Pancreas (tissue), 10 donors: ENCODE data around the gene SPATA9. TPM values are rescaled to one million over a fixed set of nuclear protein-coding genes. Genes with fewer than 3 reads are reported as not detected.

Experiments used
- ATAC-seq, 4 donors: fragments of 200-7000 bp; cut with Tn5 transposase; one replicate each; pipeline versions ENCODE4 v1.8.0 to v1.9.1; 2020; ENCODE audit warnings: mild to moderate bottlenecking in 4 of 4, moderate library complexity in 4 of 4
- DNase-seq, 6 donors: peaks; one replicate each; pipeline ENCODE4 v3.0.0-alpha.2; 2020
- FAIRE-seq: peaks from 2 replicates; lab custom pipeline; 2012; peaks lifted over from hg19 to GRCh38; lab: Jason Lieb, UNC
- H3K27ac ChIP-seq, 4 donors: fragments of 200-600 bp; sonication (generic); 1 replicate in 3 of 4; 2 replicates in 1 of 4; pipeline versions ENCODE4 v1.5.0 to v1.8.0; 2020
- H3K27me3 ChIP-seq, 4 donors: fragments of 200-600 bp; one replicate each; pipeline ENCODE4 v1.8.0; 2021
- H3K36me3 ChIP-seq, 3 donors: fragments of 200-600 bp; sonication (generic) in 1 of 3; one replicate each; pipeline versions ENCODE4 v1.5.0 to v1.8.0; 2020 to 2021
- H3K4me1 ChIP-seq, 3 donors: fragments of 200-600 bp; one replicate each; pipeline ENCODE4 v1.8.0; 2021
- H3K4me3 ChIP-seq, 4 donors: fragments of 200-600 bp; sonication (generic) in 2 of 4; one replicate each; pipeline versions ENCODE4 v1.5.0 to v1.8.0; 2020 to 2021
- H3K9me3 ChIP-seq, 4 donors: fragments of 200-600 bp; one replicate each; pipeline ENCODE4 v1.8.0; 2021
- CTCF ChIP-seq, 4 donors: fragments of 200-600 bp; sonication (generic) in 3 of 4; IDR thresholded peaks; one replicate each; pipeline versions ENCODE4 v1.5.0 to v1.8.0; 2021; ENCODE audit warnings: antibody characterized with exemption in 4 of 4
- WGBS, 2 donors: extraction: QIAGEN DNeasy Blood & Tissue Kit; methylation state at CpG; one replicate each; pipeline ENCODE4 v1.1.7; 2013; 5-methylcytosine and 5-hydroxymethylcytosine counted together
- intact Hi-C, 3 donors: fragments of 100-400 bp; cut with DNase I; formaldehyde crosslinking; loops; one replicate each; pipeline versions ENCODE4 v1.11.1 to v1.14.2; 2022
- polyA plus RNA-seq, 2 donors: library from polyadenylated mRNA; stranded (reverse); fragments of 200-250 nt; gene quantifications; one replicate each; pipeline ENCODE4 v1.2.3, GENCODE V29; 2013
- total RNA-seq, 6 donors: library from RNA; stranded (reverse); fragmentation: NEBNext Ultra II Directional in 4 of 6; extraction: Animal tissue kit (Norgen Biotek cat#: 25700) in 4 of 6; gene quantifications; one replicate each; pipeline versions ENCODE4 v1.2.1 to v1.2.4, GENCODE V29; 2021 to 2023
- donor health status: healthy with polysubstance abuse.
- donor health status: DM: no; HTN: no; CAD: no; lungs with moderate emphysema.
- donor health status: DM: no; HTN: no; CAD: no.
- donor health status: control.
- donor health status: control.
- donor health status: Bipolar disorder and iron deficiency.
- donor health status: DM: yes; HTN: yes; CAD: no.
- donor health status: DM: no; HTN: no; CAD: no.
- donor health status: DM: no; HTN: no; CAD: no.
- donor health status: DM: yes; HTN: yes; CAD: no.

Gene SPATA9
- total and polyA plus RNA-seq, 8 donors: 0.12 to 1.3 (median 0.48) TPM

- no peak for TF ChIP-seq CTCF (IDR thresholded peaks at IDR 0.05)
- no peak for FAIRE-seq
- Histone ChIP-seq H3K4me3 (no peak overlapping the region), H3K9me3 (no peaks in the 10 kb centered on the region), H3K36me3 (no peaks in the 10 kb centered on the region), H3K4me1 (peaks cover 0 to 8% (median 7%) of the 10 kb centered on the region in 3 donors), H3K27ac (no peak overlapping the region), H3K27me3 (no peaks in the 10 kb centered on the region)
- ATAC-seq: no peak
- no peak for DNase-seq
- intact Hi-C loops: loop anchor here in 1 of 3 donors (5.0 to 10.0 kb wide), 2 partner anchors 75 to 187 kb away; partner anchors contain the start of gene RHOBTB3
- 79 to 91% methylated on average over 2 of the region's 2 CpGs for WGBS, 2 donors
Observed at GRCh38 chr5:95660060-95660459, 22.7 kb downstream of the SPATA9 start.

GRCh38 chr5:95655575-95655974, 27.2 kb downstream of the SPATA9 start:
- DNase-seq (no peak), ATAC-seq (no peak), FAIRE-seq (no peak)
- Histone ChIP-seq H3K9me3 (no peaks in the 10 kb centered on the region), H3K4me1 (peaks cover 0 to under 1% (median 0%) of the 10 kb centered on the region in 3 donors), H3K4me3 (no peak overlapping the region), H3K27me3 (no peaks in the 10 kb centered on the region), H3K27ac (no peak overlapping the region), H3K36me3 (no peaks in the 10 kb centered on the region)
- intact Hi-C loops: loop anchor here in 1 of 3 donors (10.0 kb wide), 1 partner anchor 119 kb away; no protein-coding TSS in a partner anchor
- no peak for TF ChIP-seq CTCF (IDR thresholded peaks at IDR 0.05)
- WGBS, 2 donors: 32 to 42% methylated on average over 1 of the region's 1 CpG

GRCh38 chr5:95654196-95654595, 28.6 kb downstream of the SPATA9 start:
- no peak overlapping the region for H3K27ac ChIP-seq
- intact Hi-C loops: loop anchor here in 1 of 3 donors (10.0 kb wide), 1 partner anchor 121 kb away; no protein-coding TSS in a partner anchor
- peaks cover 6 to 12% (median 10%) of the 10 kb centered on the region in 3 donors for H3K4me1 ChIP-seq
- no peaks in the 10 kb centered on the region for H3K9me3 ChIP-seq
- H3K36me3 ChIP-seq: no peaks in the 10 kb centered on the region
- DNase-seq (no peak), FAIRE-seq (no peak), ATAC-seq (no peak)
- 96 to 97% methylated on average over 3 of the region's 3 CpGs for WGBS, 2 donors
- no peak for TF ChIP-seq CTCF (IDR thresholded peaks at IDR 0.05)
- H3K4me3 ChIP-seq: no peak overlapping the region
- H3K27me3 ChIP-seq: no peaks in the 10 kb centered on the region

GRCh38 chr5:95652849-95653248, 29.9 kb downstream of the SPATA9 start:
- no peaks in the 10 kb centered on the region for H3K27me3 ChIP-seq
- no peak overlapping the region for H3K4me3 ChIP-seq
- H3K4me1 ChIP-seq: peaks cover 14 to 25% (median 23%) of the 10 kb centered on the region in 3 donors
- intact Hi-C loops: loop anchor here in 1 of 3 donors (10.0 kb wide), 1 partner anchor 122 kb away; no protein-coding TSS in a partner anchor
- ATAC-seq: no peak
- DNase-seq: no peak
- no peaks in the 10 kb centered on the region for H3K9me3 ChIP-seq
- no peaks in the 10 kb centered on the region for H3K36me3 ChIP-seq
- TF ChIP-seq CTCF (IDR thresholded peaks at IDR 0.05): no peak
- no peak for FAIRE-seq
- 59 to 68% methylated on average over 1 of the region's 1 CpG for WGBS, 2 donors
- H3K27ac ChIP-seq: no peak overlapping the region

GRCh38 chr5:95649842-95650620, 32.8 kb downstream of the SPATA9 start:
- H3K36me3 ChIP-seq: no peaks in the 10 kb centered on the region
- no peaks in the 10 kb centered on the region for H3K9me3 ChIP-seq
- H3K27ac ChIP-seq: no peak overlapping the region
- no peak for TF ChIP-seq CTCF (IDR thresholded peaks at IDR 0.05)
- intact Hi-C loops: loop anchor here in 2 of 3 donors (10.0 kb wide), 2 partner anchors 125 to 195 kb away; no protein-coding TSS in a partner anchor
- ATAC-seq (no peak), FAIRE-seq (no peak), DNase-seq (no peak)
- H3K27me3 ChIP-seq: no peaks in the 10 kb centered on the region
- H3K4me3 ChIP-seq: no peak overlapping the region
- peaks cover 14 to 32% (median 29%) of the 10 kb centered on the region in 3 donors for H3K4me1 ChIP-seq
